ENCODE data around the gene CHAT.
"Not testable (repeated sequence)": the region's sequence is repeated elsewhere in the genome, so short reads cannot be mapped to it uniquely, and the experiment has no call there.

Gene CHAT

DNA sequence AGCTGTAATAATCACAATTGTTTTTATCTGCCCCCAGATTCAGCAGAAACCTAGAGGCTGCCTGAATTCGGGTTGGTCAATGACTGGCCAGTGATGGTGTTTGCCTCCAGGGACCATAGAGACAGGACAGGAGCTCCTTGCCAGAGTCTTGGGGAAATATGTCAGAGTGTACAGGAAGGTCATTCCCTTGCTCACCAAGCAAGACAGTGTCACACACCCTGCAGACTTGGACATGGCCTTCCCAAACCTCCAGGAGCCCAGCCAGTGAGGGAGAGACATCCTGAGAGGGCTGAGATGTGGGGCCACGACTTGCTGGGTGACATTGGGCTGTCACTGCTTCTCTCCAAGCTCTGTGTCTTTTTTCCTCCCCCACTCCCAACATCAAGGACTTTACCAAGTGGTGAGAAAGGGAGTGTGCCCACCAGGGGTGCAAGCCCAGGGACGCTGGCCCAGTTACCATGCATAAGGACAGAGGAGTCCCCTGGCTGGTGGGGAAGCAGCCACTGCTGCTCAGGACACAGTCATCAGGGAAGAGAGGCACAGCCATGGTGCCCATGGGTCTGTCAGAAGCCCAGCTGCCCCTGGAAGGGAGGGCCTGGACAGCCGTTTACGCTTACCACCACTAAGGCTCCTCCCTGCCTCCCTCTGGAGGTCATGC is 40.3 kb downstream of the CHAT start:
- no peak for DNase-seq

DNA sequence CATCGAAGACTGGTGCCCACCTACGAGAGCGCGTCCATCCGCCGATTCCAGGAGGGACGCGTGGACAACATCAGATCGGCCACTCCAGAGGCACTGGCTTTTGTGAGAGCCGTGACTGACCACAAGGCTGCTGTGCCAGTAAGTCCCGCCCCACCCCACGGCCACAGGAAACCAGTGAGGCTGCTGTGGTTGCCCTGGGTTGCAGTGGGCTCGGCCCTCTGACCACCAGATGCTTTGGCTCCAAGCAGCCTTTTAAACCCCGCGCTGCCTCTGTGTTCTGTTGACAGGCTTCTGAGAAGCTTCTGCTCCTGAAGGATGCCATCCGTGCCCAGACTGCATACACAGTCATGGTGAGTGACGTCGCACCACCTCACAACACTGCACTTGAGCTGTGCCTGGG is 41.3 kb downstream of the CHAT start:
- DNase-seq, result no peak

DNA sequence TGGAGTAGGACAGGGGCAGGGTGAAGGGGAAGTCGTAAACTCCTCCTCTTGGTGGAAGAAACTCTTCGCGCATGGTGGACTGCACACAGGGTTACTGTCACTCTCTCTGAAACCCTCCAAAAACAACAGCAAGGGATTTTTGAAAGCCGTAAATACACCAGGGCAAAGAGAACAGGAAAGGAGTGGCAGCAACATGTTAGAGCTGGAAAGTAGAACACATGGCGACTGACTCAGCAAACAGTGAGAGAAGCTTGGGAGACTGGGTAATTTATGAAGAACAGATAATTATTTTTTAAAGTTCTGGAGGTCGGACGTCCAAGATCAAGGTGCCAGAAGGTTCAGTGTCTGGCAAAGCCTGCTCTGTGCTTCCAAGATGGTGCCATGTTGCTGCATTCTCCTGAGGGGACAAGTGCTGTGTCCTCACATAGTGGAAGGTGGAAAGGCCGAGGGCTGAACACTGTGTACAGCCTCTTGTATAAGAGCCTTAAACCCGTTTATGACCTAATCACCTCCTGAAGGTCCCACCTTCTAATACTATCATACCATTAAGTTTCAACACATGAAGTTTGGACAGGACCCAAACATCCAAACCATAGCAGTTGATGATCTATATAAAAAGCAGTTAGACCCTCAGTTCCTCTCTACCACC is 43.1 kb downstream of the CHAT start:
- no peak for DNase-seq

DNA sequence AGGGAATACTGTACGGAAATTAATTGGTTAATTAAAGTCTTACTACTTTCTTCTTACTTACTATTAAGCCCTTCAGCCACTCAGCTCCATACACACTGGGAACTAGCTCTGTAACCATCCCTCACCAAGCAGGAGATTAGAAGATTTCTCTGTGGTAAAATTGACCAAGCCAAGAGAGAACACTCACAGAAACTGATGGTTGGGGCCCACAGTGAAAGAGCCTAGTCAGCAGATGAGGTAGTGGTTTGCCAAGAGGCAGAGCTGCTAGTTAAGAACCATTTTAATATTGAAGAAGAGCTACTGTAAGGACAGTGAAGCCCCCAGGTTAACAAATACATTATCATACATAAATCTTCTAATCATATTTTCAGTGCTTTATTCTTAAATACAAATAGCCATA is 43.8 kb downstream of the CHAT start:
- no peak for DNase-seq

DNA sequence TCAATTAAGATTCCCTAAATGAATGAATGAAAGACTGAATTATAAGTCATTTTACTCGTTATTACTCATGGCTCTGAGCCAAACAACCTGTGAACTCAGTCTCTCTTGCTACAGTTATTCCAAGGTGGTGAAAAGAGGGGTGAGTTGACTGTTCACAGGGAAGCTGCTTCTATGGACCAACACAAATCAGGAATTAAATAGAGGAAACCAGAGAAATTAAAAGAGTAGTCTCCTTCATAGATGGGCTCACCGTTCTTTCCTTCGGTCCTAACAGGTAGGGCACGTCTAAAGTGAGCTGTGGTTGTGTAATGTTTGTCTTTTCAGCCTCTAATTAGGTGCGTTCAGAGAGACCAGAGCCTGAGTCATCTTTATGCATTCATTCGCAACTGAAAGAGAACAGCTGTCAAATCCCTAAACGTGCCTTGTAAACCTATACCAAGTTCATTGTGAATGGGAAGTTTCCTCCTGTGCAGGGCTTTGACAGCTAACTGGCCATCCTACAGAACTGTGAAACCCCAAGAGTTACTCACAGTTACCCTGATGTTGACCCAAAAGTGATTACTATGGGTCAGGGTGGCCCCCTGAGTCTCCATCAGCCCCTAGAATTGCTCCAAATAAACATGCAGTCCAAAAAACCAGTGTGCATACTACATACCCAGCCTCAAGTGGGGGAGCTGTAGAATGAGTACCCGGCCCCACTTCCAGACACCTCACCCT is 47.5 kb downstream of the CHAT start:
- peak; percentile 30 for DNase-seq

DNA sequence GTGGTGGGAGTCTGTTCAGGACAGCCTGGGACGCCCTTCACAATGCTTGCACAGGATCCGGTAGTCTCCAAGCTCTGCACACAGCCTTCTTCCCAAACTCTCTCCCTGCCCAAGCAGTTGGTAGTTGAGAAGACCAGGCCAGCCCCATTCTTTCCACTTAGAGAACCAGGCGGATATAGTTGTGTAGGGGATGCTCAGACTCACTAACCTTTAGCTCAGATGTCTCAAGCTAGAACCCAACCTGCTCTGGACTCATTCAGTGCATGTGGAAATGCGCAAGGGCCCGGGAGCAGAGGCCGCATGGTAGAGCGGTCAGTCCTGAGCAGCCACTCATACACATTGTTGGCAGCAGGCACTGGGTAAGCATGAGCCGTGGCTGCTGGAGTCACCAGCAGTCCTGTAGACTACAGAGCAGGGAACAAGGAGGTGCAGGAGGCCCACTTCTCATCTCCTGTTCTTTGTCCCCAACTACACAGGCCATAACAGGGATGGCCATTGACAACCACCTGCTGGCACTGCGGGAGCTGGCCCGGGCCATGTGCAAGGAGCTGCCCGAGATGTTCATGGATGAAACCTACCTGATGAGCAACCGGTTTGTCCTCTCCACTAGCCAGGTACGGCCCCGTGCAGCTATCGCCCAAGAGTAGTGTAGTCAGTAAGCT is 48.5 kb downstream of the CHAT start:
- DNase-seq, result no peak

DNA sequence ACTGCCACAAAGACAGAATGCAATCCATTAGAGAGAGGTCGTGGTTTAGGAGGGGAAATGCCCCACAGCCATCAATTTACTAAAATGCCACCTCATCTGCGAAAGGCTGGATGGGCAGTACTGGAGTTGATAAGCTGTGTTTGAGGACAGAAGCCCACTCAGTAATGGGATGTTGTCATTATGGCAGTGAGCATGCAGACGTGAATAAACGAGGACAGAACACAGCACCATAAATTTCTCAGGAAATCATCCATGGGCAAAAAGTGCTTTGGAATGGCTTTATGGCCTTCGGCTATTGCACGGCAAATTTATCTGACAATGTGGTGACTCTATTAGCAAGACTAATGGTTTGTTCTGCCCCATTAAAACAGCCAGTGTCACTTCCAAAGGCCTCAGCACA is 49.8 kb downstream of the CHAT start:
- DNase-seq, result no peak

DNA sequence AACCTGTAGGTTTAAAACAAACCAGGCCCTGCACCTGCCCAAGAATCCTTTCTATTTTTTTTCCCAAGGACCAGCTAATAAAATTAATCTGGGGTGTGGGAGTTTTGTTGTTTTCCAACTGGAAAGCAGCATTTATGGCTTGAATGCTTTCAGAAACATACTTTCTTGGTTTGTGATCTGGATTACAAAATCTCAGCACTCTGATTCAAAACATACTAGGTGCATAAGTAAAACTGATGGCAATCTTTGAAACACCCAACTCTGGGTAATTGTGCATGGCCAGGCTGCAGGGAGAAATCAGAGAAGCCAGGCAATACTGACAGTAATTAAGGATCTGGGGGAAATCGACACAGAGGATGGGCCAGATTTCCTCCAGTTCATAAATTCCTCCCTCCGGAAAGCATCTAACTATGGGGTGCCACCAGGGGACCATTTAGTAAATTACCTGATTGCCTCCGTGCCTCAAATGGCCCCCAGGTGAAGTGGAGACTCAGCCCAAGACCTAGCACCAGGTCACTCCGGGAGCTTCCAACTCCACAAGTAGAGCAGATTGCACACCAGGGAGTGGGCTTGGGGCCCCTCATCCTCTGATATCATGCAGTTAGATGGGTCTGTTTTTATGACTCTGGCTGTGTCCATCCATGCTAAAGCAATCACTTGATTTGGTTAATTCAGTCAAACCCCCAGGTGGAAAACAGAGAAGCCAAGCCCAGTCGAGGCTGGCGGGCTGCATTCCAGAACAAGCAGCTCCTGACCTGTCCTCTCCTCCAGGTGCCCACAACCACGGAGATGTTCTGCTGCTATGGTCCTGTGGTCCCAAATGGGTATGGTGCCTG is 50.4 kb downstream of the CHAT start:
- no peak for DNase-seq

DNA sequence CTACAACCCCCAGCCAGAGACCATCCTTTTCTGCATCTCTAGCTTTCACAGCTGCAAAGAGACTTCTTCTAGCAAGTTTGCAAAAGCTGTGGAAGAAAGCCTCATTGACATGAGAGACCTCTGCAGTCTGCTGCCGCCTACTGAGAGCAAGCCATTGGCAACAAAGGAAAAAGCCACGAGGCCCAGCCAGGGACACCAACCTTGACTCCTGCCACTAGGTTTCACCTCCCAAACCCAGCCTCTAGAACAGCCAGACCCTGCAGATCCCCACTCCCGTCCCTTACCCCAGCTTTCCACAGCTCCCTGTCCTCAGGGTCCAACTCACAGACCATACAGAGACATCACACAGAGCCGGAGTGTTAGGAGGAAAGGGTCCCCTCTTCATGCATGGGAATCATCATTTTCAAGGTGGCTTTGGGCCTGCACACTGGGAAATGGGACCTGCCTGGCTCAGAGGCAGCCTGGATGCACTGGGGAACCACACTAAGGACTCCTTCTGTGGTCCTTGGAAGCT is 51.1 kb downstream of the CHAT start:
- DNase-seq, result no peak

DNA sequence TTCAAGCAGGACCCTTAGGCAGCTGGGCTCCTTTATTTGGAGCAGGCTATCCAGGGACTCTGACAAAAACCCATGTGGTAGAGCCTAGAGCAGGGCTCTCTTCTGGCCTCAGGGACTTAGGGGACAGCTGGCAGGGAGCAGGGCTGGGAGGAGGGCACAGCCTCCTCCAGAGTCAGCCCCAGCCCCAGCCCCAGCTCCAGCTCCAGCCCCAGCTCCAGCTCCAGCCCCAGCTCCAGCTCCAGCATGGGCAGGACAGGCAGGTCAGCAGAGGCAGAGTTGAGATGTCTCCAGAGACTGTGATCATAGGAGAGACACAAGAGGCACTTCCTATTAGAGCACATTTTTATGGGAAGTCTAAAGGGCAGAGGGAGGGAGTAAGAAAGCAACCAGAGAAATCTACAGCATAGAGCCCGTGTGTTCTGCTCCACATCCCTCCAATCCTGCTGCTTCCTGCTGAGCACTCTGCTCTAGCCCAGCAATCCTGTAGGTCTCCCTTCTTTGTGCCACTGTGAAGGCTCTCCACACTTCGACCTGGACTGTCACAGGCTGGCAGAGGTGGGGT is 52.3 kb downstream of the CHAT start:
- no peak for DNase-seq

DNA sequence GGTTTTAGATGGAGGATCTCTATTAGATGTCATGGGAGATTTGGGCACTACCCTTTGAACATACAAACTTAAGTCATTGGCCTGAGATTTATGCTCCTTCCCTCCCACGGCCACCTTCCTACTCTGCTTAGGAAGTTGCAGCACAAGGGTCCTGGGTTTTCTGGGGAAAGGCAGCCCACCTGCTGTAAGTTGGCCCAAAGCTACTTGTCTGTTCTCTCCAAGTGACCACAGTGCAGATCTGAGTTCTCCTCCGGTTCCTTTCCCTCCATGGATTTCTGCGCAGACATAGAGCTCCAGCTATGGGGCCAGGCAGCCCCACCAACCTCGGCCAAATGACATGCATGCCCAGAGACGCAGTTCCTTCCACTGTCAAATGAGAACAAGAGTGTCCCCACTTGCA is 52.8 kb downstream of the CHAT start:
- no peak for DNase-seq

DNA sequence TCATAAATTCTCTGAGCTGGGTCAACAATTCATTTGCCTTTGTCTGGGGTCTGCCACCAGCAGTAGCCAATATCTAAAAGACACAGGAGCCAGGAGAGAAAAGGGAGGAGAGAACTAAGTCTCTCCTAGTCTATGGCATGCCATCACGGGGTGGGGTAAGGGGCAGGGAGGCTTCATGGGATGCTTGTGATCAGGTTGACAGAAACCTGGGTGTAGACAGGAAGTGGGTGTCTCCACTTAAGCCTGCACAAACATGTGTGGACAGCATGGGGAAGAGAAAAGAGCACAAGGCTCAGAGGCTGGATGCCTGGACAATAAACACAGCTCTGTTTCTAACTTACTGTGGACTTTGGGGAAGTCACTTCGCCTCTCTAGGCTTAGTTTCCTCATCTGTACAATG is 54.2 kb downstream of the CHAT start:
- no peak for DNase-seq

DNA sequence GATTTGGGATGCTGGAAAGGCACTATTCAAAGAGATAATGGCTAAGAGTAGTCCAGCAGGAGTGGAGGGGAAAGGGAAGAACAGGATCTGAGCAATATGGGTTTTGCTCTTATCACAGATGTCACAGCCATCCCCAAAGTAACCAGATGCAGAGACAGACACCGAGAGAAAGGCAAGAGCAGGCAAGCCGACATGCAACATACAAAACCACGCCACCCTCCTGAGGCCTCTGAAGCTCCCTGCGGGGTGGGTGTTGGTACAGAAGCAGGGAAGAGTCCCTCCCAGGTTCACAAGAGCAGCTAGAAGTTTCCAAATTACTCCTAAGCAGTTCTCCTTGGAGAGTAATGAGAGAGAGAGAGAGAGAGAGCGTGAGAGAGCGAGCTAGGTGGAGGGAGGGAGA is 54.8 kb downstream of the CHAT start:
- no peak for DNase-seq

DNA sequence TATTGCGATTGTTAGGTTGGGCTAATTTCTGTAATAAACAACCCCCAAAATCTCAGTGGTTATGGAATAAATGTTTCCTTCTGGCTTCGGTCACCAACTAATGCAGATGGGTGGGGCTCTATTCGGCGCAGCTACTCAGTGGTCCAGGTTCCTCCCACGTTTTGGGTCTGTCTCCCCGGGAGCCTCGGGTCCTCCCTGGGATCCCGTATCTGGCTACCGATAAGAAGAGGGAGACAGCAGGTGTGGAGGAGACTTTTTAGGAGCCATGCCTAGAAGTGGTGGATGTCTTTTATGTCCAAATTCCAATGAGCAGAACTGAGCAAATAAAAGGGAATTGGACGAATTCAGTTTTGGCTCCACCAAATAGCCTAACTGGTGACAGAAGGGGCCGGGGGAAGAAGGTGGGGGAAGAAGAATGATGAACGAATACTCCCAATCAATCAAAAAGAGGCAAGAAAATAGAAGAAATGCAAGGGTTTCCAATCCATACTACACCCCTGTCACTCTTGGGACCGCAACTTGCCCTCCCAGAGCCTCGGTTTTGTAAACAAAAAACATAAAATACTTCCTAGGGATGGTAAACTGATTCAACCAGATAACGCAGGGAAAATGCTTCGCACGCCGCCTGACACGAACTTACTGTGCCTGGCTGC is 65.1 kb downstream of the CHAT start:
- no peak for DNase-seq

DNA sequence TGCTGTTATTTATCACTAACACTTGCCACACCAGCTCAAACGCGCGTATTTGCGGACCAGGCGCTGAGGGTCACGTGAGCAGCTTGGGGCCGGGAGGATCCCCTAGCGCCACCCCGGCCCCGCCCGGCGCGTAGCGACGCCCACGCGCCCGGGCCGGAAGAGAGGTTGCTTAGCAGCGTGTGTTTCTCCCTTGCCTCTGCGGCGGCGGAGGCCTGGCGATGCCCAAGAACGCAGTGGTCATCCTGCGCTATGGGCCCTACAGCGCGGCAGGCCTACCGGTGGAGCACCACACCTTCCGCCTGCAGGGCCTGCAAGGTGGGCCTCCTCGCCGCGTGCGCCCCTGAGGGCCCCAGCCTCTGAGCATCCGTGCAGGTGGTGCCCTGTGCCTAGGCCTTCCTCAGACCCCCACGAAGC is 65.7 kb downstream of the CHAT start, which contains the start of gene C10orf53:
C10orf53 (plus strand) TSS at position 172 of the 414 bp plus-strand sequence; CDS start at position 219, 47 bp downstream.
- peak; percentile 5 for DNase-seq

DNA sequence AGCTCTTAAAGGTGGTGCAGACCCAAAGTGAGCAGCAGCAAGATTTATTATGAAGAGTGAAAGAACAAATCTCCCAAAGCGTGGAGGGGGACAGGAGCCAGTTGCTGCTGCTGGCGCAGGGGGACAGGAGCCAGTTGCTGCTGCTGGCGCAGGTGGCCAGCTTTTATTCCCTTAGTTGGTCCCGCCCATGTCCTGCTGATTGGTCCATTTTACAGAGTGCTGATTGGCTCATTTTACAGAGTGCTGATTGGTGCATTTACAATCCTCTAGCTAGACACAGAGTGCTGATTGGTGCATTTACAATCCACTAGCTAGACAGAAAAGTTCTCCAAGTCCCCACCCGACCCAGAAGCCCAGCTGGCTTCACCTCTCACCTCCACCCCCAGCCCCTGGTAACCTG is 68.6 kb downstream of the CHAT start:
- DNase-seq, result not testable (repeated sequence)

DNA sequence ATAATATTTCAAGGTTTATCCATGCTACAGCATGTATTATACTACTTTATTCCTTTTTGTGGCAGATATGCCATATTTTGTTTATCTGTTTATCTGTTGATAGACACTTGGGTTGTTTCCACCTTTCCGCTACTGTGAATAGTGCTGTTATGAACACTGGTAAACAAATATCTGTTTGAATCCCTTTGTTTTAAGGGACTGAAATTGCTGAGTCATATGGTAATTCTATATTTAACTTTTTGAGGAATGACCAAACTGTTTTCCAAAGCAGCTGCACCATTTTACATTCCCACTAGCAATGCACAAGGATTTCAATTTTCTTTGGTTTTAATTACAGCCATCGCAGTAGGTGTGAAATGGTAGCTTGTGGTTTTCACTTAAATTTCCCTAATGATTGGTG is 69.0 kb downstream of the CHAT start:
- no peak for DNase-seq

DNA sequence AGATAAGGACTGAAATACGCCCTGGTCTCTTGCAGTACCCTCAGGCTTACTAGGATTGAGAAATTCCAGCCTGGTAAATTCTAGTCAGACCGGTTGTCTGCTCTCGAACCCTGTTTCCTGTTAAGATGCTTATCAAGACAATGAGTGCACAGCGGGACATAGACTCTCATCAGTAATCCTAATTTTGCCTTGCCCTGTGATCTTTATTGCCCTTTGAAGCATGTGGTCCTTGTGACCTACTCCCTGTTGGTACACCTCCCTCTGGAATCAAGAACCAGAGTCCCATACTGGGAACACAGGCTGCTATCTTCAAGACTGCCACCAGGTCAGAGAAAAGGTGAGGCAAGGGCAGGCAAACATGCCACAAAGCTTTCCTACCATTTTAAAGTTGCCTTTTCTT is 72.8 kb downstream of the CHAT start:
- DNase-seq, result no peak

DNA sequence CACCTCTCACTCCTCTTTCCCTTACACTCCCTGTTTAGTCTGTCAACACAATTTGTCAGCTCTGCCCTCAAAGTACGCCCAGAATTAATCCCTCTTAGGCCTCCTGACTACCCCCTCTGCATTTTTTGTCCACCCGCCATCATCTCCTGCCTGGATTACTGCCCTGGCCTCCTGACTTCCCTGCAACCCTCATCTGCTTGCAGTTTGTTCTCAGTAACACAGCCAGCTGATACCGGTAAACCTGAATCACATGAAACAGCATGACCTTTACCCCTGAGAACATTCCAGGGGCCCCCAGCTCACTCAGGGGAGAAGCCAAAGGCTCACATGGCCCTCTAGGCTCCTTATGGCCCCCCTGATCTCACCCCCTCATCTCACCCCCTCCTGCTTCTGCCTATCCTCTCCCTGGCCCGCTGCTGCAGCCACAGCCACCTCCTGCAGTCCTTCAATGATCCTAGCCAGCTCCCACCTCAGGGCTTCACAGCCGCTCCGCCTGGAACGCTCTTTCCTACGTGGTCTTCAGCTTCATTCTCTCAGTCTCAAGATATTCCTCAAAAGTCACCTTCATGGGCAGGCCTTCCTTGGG is 74.5 kb downstream of the CHAT start:
- DNase-seq, result no peak

DNA sequence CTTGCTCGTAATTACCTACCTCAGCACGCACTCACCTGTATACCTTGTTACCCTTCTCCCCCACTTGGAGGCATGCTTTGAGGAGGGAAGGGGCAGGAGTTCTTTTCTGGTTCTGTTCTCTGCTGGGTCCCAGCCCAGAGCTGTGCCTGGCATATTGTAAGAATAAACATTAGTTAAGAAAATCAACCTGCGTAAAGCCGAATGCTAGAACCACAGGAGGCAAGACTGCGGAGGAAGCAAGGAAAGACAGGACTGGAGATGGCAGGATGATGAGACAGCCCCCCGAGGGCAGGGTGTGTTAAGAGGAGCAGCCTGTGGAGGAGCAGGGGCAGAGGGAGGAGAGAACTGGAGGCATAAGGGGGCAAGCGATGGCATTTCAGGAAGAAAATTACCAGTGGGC is 75.1 kb downstream of the CHAT start:
- DNase-seq, result no peak

DNA sequence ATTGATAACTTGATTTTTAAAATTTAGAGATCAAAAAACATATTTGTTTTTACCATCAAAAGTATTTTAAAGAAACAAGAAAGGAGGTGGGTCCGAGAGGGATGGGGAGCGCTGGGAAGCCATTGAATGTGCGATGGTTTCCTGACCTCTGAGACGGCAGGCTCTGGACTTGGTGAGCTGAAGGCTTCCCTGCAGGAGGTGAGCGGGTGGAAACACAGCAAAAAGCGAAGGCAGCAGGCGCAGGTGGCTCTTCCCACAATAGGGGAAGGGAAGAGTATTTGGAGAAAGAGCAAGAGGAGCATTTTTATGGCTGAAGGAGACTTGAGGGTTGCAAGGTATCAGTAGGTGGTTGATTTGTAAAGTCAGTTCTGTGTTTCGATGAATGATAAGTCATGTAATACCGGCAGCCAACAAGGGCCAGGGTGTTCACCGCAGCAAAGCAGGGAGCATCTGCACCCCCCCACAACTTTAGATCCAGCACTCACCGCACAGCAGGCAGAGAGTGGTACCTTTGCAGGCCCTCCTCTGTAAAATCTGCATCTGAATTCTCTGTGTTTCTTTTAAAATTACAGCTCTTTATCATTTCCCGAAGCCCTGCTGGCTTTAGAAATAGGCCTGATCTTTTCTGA is 76.2 kb downstream of the CHAT start:
- DNase-seq, result no peak

Measured in NCI-H2081 treated with DMSO at 0.1 percent for 48 hours (cell line).